Activated CD4-positive, alpha-beta T cell treated with anti-CD3 and anti-CD28 coated beads, Interleukin-2, amount 10 ng/mL, durations not matched to agents 24 days and 14 days (primary cell): Measurements from ENCODE around the gene TTC22. TPM values are rescaled to one million over a fixed set of nuclear protein-coding genes. Genes with fewer than 3 reads are reported as not detected.

Source experiments
- DNase-seq: peaks from one replicate; pipeline ENCODE4 v3.0.0; 2022
- H3K27ac Mint-ChIP-seq: one replicate; pipeline ENCODE4 v1.8.0; 2022; ENCODE audit warnings: mild to moderate bottlenecking, mixed read lengths
- H3K27me3 Mint-ChIP-seq: one replicate; pipeline ENCODE4 v1.8.0; 2022; ENCODE audit warnings: mixed read lengths
- H3K36me3 Mint-ChIP-seq: one replicate; pipeline ENCODE4 v1.8.0; 2022; ENCODE audit warnings: low read depth, mild to moderate bottlenecking, mixed read lengths
- H3K4me1 Mint-ChIP-seq: one replicate; pipeline ENCODE4 v1.8.0; 2021; ENCODE audit warnings: mixed read lengths
- H3K4me3 Mint-ChIP-seq: one replicate; pipeline ENCODE4 v1.8.0; 2022; ENCODE audit warnings: mild to moderate bottlenecking, moderate library complexity, mixed read lengths
- H3K9me3 Mint-ChIP-seq: one replicate; pipeline ENCODE4 v1.8.0; 2021; ENCODE audit warnings: mixed read lengths
- intact Hi-C: fragments of 100-400 bp; cut with micrococcal nuclease; formaldehyde crosslinking; loops from one replicate; pipeline ENCODE4 v1.15.1; 2023
- total RNA-seq: library from RNA; stranded (reverse); gene quantifications from 2 replicates; pipeline ENCODE4 v1.2.3, GENCODE V29; 2022

TTC22 gene
- total RNA-seq, 1 donor from 2014 or later = 1.6 TPM

GRCh38 chr1:54808443-54809207 lies 7.5 kb upstream of the TTC22 start:
- Mint-ChIP-seq H3K36me3 (no peaks in the 10 kb centered on the region), H3K27ac (no peak overlapping the region), H3K4me1 (peaks cover 35% of the 10 kb centered on the region), H3K27me3 (no peaks in the 10 kb centered on the region), H3K4me3 (no peak overlapping the region), H3K9me3 (no peaks in the 10 kb centered on the region)
- intact Hi-C loops = no loop called here
- no peak for DNase-seq

- no peak for DNase-seq
- Mint-ChIP-seq H3K27me3 (no peaks in the 10 kb centered on the region), H3K4me3 (no peak overlapping the region), H3K4me1 (peaks cover 34% of the 10 kb centered on the region), H3K9me3 (no peaks in the 10 kb centered on the region), H3K27ac (no peak overlapping the region), H3K36me3 (no peaks in the 10 kb centered on the region)
- intact Hi-C loops = no loop called here
Observed at GRCh38 chr1:54807756-54808155, 6.6 kb upstream of the TTC22 start.

GRCh38 chr1:54806931-54807611 lies 5.9 kb upstream of the TTC22 start:
- no peaks in the 10 kb centered on the region for H3K9me3 Mint-ChIP-seq
- no peaks in the 10 kb centered on the region for H3K27me3 Mint-ChIP-seq
- H3K4me1 Mint-ChIP-seq = peaks cover 32% of the 10 kb centered on the region
- no peak overlapping the region for H3K27ac Mint-ChIP-seq
- no peaks in the 10 kb centered on the region for H3K36me3 Mint-ChIP-seq
- intact Hi-C loops = no loop called here
- H3K4me3 Mint-ChIP-seq = no peak overlapping the region
- DNase-seq = peak; percentile 69

- no peaks in the 10 kb centered on the region for H3K9me3 Mint-ChIP-seq
- no peak overlapping the region for H3K4me3 Mint-ChIP-seq
- H3K4me1 Mint-ChIP-seq = peaks cover 39% of the 10 kb centered on the region
- intact Hi-C loops = no loop called here
- no peaks in the 10 kb centered on the region for H3K36me3 Mint-ChIP-seq
- no peak for DNase-seq
- no peak overlapping the region for H3K27ac Mint-ChIP-seq
- H3K27me3 Mint-ChIP-seq = no peaks in the 10 kb centered on the region
Observed at GRCh38 chr1:54805981-54806381, 4.9 kb upstream of the TTC22 start.

GRCh38 chr1:54805466-54805865 lies 4.3 kb upstream of the TTC22 start:
- no peaks in the 10 kb centered on the region for H3K27me3 Mint-ChIP-seq
- no peaks in the 10 kb centered on the region for H3K36me3 Mint-ChIP-seq
- H3K9me3 Mint-ChIP-seq = no peaks in the 10 kb centered on the region
- no peak for DNase-seq
- intact Hi-C loops = no loop called here
- no peak overlapping the region for H3K4me3 Mint-ChIP-seq
- H3K4me1 Mint-ChIP-seq = peaks cover 39% of the 10 kb centered on the region
- H3K27ac Mint-ChIP-seq = no peak overlapping the region

GRCh38 chr1:54804471-54805132 lies 3.5 kb upstream of the TTC22 start:
- Mint-ChIP-seq H3K36me3 (no peaks in the 10 kb centered on the region), H3K27me3 (no peaks in the 10 kb centered on the region), H3K4me1 (peaks cover 44% of the 10 kb centered on the region), H3K27ac (peak overlapping the region; percentile 34), H3K4me3 (peak overlapping the region; percentile 3), H3K9me3 (no peaks in the 10 kb centered on the region)
- intact Hi-C loops = loop anchor here (1.0 kb wide), 1 partner anchor 751 kb away; the partner anchor contains the start of genes TCEANC2 and TMEM59
- no peak for DNase-seq

GRCh38 chr1:54803761-54804470 lies 2.8 kb upstream of the TTC22 start:
- DNase-seq = no peak
- Mint-ChIP-seq H3K36me3 (no peaks in the 10 kb centered on the region), H3K9me3 (no peaks in the 10 kb centered on the region), H3K4me1 (peaks cover 51% of the 10 kb centered on the region), H3K4me3 (peak overlapping the region; percentile 3), H3K27ac (peak overlapping the region; percentile 34), H3K27me3 (no peaks in the 10 kb centered on the region)
- intact Hi-C loops = loop anchor here (1.0 kb wide), 1 partner anchor 751 kb away; the partner anchor contains the start of genes TCEANC2 and TMEM59

- Mint-ChIP-seq H3K9me3 (no peaks in the 10 kb centered on the region), H3K27ac (peak overlapping the region; percentile 81), H3K36me3 (no peaks in the 10 kb centered on the region), H3K27me3 (no peaks in the 10 kb centered on the region), H3K4me3 (peak overlapping the region; percentile 87), H3K4me1 (peaks cover 55% of the 10 kb centered on the region)
- DNase-seq = no peak
- intact Hi-C loops = loop anchor here (2.0 kb wide), 1 partner anchor 257 kb away; no protein-coding TSS in a partner anchor
Observed at GRCh38 chr1:54800041-54800898, 853 bp downstream of the TTC22 start.

- intact Hi-C loops = loop anchor here (2.0 to 5.0 kb wide), 2 partner anchors 82 to 392 kb away; partner anchors contain the start of gene SSBP3
- H3K9me3 Mint-ChIP-seq = no peaks in the 10 kb centered on the region
- DNase-seq = peak; percentile 72
- H3K4me3 Mint-ChIP-seq = peak overlapping the region; percentile 80
- peaks cover 47% of the 10 kb centered on the region for H3K4me1 Mint-ChIP-seq
- H3K27me3 Mint-ChIP-seq = no peaks in the 10 kb centered on the region
- no peaks in the 10 kb centered on the region for H3K36me3 Mint-ChIP-seq
- peak overlapping the region; percentile 88 for H3K27ac Mint-ChIP-seq
Observed at GRCh38 chr1:54798769-54799641, 2.1 kb downstream of the TTC22 start.

- peaks cover 43% of the 10 kb centered on the region for H3K4me1 Mint-ChIP-seq
- no peak overlapping the region for H3K4me3 Mint-ChIP-seq
- no peaks in the 10 kb centered on the region for H3K9me3 Mint-ChIP-seq
- H3K27ac Mint-ChIP-seq = peak overlapping the region; percentile 88
- no peak for DNase-seq
- intact Hi-C loops = loop anchor here (2.0 to 5.0 kb wide), 2 partner anchors 81 to 391 kb away; partner anchors contain the start of gene SSBP3
- H3K36me3 Mint-ChIP-seq = no peaks in the 10 kb centered on the region
- H3K27me3 Mint-ChIP-seq = no peaks in the 10 kb centered on the region
Observed at GRCh38 chr1:54798206-54798605, 2.9 kb downstream of the TTC22 start.

- no peak overlapping the region for H3K4me3 Mint-ChIP-seq
- intact Hi-C loops = loop anchor here (5.0 kb wide), 1 partner anchor 390 kb away; the partner anchor contains the start of gene SSBP3
Observed at GRCh38 chr1:54796902-54797301, 4.2 kb downstream of the TTC22 start.

More at GRCh38 chr1:54796902-54797301, 4.2 kb downstream of the TTC22 start:
- DNase-seq = no peak
- H3K27me3 Mint-ChIP-seq = no peaks in the 10 kb centered on the region
- H3K27ac Mint-ChIP-seq = no peak overlapping the region
- peaks cover 39% of the 10 kb centered on the region for H3K4me1 Mint-ChIP-seq
- no peaks in the 10 kb centered on the region for H3K9me3 Mint-ChIP-seq
- no peaks in the 10 kb centered on the region for H3K36me3 Mint-ChIP-seq
